ENCODE results near the gene CTNNA2.

DNA sequence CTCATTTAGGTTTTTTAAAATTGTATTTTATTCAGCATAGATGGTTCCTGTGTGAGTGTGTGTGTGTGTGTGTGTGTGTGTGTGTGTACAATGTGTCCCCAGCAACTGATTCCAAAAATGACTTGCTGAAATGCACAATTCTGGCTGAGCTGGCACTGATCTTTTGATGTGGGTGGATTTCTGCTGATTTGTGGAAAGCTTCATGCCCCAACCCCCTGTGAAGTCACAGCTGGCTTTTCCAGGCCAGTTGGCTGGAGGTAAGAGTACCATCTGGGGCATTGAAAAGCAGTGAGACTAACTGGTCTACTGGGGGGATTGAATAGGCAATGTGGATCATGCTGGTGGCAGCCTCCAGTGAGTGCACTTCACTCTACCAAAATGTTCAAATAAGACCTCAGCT, 604.5 kb downstream of the CTNNA2 start:
- TF ChIP-seq SMC3 (IDR thresholded peaks at IDR 0.05) (no peak), CTCF (IDR thresholded peaks at IDR 0.05) (no peak), POLR2A (IDR thresholded peaks at IDR 0.05; ENCODE audit: low read length) (no peak), ESRRA (IDR thresholded peaks at IDR 0.05; ENCODE audit: borderline replicate concordance, low read length) (no peak), NR3C1 (IDR thresholded peaks at IDR 0.05) (no peak), CEBPB (IDR thresholded peaks at IDR 0.05) (no peak), FOXS1 (CRISPR knock-in tag; IDR thresholded peaks at IDR 0.05) (no peak), CHD4 (IDR thresholded peaks at IDR 0.05; ENCODE audit: borderline replicate concordance) (no peak), EP300 (IDR thresholded peaks at IDR 0.05) (no peak), RNF2 (IDR thresholded peaks at IDR 0.05; ENCODE audit: borderline replicate concordance, low read depth) (no peak), RAD21 (conservative IDR thresholded peaks at IDR 0.05 in 1 of 2, IDR thresholded peaks at IDR 0.05 in 1 of 2) (no peak), POLR2AphosphoS2 (conservative IDR thresholded peaks at IDR 0.05; ENCODE audit: low read length) (no peak)

Data from A549 (cell line).